Esophagus squamous epithelium (tissue), 5 donors: ENCODE measurements around the gene EEF1AKMT1. TPM values are rescaled to one million over a fixed set of nuclear protein-coding genes. Genes with fewer than 3 reads are reported as not detected.

Experiments
- DNase-seq: peaks from one replicate; lab custom pipeline; 2025; lab: John Stamatoyannopoulos, UW
- H3K27ac ChIP-seq, 4 donors: fragments of 200-600 bp; sonication (generic); one replicate each; pipeline ENCODE4 v1.5.1; 2016 to 2019; ENCODE audit warnings: mild to moderate bottlenecking in 1 of 4
- H3K27me3 ChIP-seq, 4 donors: fragments of 200-600 bp; sonication (generic); 1 replicate in 3 of 4; 2 replicates in 1 of 4; pipeline versions ENCODE4 v1.5.1 to v1.6.0; 2017 to 2021; ENCODE audit warnings: antibody characterized with exemption in 1 of 4
- H3K36me3 ChIP-seq, 3 donors: fragments of 200-600 bp; sonication (generic); one replicate each; pipeline ENCODE4 v1.5.1; 2016 to 2019
- H3K4me1 ChIP-seq, 3 donors: fragments of 200-600 bp; sonication (generic); one replicate each; pipeline ENCODE4 v1.5.1; 2017 to 2019
- H3K4me3 ChIP-seq, 4 donors: fragments of 200-600 bp; sonication (generic); 1 replicate in 3 of 4; 2 replicates in 1 of 4; pipeline ENCODE4 v1.5.1; 2016 to 2019; ENCODE audit warnings: mild to moderate bottlenecking in 2 of 4, moderate library complexity in 1 of 4
- H3K9me3 ChIP-seq, 3 donors: fragments of 200-600 bp; sonication (generic); one replicate each; pipeline ENCODE4 v1.5.1; 2016 to 2019
- POLR2A ChIP-seq, 4 donors: fragments of 450-650 bp; IDR thresholded peaks; one replicate each; pipeline ENCODE4 v1.6.1; 2017; ENCODE audit warnings: antibody characterized with exemption in 4 of 4, mild to moderate bottlenecking in 4 of 4, moderate library complexity in 3 of 4
- WGBS, 2 donors: methylation state at CpG; one replicate each; pipeline ENCODE4 v1.1.5; 2018; 5-methylcytosine and 5-hydroxymethylcytosine counted together
- intact Hi-C: fragments of 100-400 bp; cut with DNase I; formaldehyde crosslinking; loops from one replicate; pipeline ENCODE4 v1.15.0; 2022
- total RNA-seq, 4 donors: library from RNA; depleted of rRNA; stranded (reverse); fragments of >200 nt; gene quantifications; one replicate each; pipeline ENCODE4 v1.1.0, GENCODE V29; 2016
- TF ChIP-seq, protein P1 (sequence below), 6 experiments: fragments of 450-650 bp in 4 of 6; fragments of 200-600 bp in 2 of 6; sonication (generic) in 2 of 6; IDR thresholded peaks; one replicate each; pipeline ENCODE4 v1.5.1; 2016 to 2019; ENCODE audit warnings: antibody characterized with exemption in 6 of 6, mild to moderate bottlenecking in 4 of 6, moderate library complexity in 4 of 6
- donor health status: DM: yes; HTN: yes; CAD: no.

Gene EEF1AKMT1
- total RNA-seq, 4 donors from 2014 or later, result 2.2 to 8.4 (median 5.9) TPM

- WGBS, 2 donors, result 75 to 80% methylated on average over 10 of the region's 10 CpGs
- intact Hi-C loops, result no loop called here
- peak overlapping the region; percentile 41 to 72 (median 63) for H3K4me3 ChIP-seq
Observed at GRCh38 chr13:20772401-20773131, 1.2 kb downstream of the EEF1AKMT1 start.

DNA sequence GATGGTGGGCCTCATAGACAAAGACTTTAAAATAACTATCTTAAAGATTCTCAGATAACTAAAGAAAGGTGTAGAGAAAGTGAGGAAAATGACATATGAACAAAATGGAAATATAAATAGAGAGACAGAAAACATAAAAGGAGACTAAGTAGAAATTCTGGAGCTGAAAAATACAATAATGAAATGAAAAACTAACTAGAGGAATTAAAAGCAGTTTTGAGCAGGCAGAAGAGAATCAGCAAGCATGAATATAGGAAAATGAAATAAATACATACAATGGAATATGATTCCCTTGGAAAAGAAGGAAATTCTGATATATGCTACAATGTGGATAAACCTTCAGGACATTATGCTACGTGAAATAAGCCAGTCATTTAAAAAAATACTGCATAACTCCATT lies 3.9 kb downstream of the EEF1AKMT1 start:
- peaks cover 0 to 12% (median 10%) of the 10 kb centered on the region in 3 donors for H3K9me3 ChIP-seq
- H3K36me3 ChIP-seq, result peaks cover 0 to 20% (median 0%) of the 10 kb centered on the region in 3 donors
- TF ChIP-seq, protein P1, sequence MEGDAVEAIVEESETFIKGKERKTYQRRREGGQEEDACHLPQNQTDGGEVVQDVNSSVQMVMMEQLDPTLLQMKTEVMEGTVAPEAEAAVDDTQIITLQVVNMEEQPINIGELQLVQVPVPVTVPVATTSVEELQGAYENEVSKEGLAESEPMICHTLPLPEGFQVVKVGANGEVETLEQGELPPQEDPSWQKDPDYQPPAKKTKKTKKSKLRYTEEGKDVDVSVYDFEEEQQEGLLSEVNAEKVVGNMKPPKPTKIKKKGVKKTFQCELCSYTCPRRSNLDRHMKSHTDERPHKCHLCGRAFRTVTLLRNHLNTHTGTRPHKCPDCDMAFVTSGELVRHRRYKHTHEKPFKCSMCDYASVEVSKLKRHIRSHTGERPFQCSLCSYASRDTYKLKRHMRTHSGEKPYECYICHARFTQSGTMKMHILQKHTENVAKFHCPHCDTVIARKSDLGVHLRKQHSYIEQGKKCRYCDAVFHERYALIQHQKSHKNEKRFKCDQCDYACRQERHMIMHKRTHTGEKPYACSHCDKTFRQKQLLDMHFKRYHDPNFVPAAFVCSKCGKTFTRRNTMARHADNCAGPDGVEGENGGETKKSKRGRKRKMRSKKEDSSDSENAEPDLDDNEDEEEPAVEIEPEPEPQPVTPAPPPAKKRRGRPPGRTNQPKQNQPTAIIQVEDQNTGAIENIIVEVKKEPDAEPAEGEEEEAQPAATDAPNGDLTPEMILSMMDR (IDR thresholded peaks at IDR 0.05), result no peak
- 94 to 96% methylated on average over 1 of the region's 1 CpG for WGBS, 2 donors
- H3K4me1 ChIP-seq, result peaks cover 0 to 15% (median 4%) of the 10 kb centered on the region in 3 donors
- H3K4me3 ChIP-seq, result no peak overlapping the region
- intact Hi-C loops, result no loop called here
- H3K27me3 ChIP-seq, result no peaks in the 10 kb centered on the region
- no peak for DNase-seq
- no peak overlapping the region for H3K27ac ChIP-seq

More at GRCh38 chr13:20772401-20773131, 1.2 kb downstream of the EEF1AKMT1 start:
- TF ChIP-seq, protein P1 (IDR thresholded peaks at IDR 0.05), result no peak
- no peak for TF ChIP-seq POLR2A (IDR thresholded peaks at IDR 0.05)
- Histone ChIP-seq H3K9me3 (peaks cover 0 to 10% (median 7%) of the 10 kb centered on the region in 3 donors), H3K27me3 (no peaks in the 10 kb centered on the region), H3K36me3 (peaks cover 0 to 20% (median 0%) of the 10 kb centered on the region in 3 donors), H3K27ac (peak overlapping the region; percentile 89 to 95 (median 92)), H3K4me1 (peaks cover 0 to 15% (median 4%) of the 10 kb centered on the region in 3 donors)
- no peak for DNase-seq

DNA sequence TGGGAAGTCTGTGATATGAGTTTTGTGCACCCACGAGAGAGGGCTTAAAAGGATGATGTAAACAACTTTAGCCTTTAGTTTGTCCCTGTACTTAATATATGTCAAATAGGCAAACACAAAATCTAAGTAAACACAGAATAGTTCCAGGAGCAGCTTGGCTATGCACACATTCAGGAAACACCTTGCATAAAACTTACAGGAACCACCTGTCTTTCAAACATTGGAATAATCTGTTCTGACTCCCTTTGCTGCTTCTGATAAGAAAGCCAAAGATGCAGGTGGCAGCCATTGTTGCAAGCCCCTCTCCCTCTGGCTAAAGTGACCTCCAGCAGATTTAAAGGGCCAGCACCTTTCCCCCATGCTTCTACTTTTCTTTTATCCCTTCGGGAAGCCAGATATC lies 4.7 kb downstream of the EEF1AKMT1 start:
- H3K27ac ChIP-seq, result no peak overlapping the region
- TF ChIP-seq, protein P1 (IDR thresholded peaks at IDR 0.05), result no peak
- TF ChIP-seq POLR2A (IDR thresholded peaks at IDR 0.05), result no peak
- H3K27me3 ChIP-seq, result no peaks in the 10 kb centered on the region
- WGBS, 2 donors, result 33 to 63% methylated on average over 2 of the region's 2 CpGs
- peaks cover 0 to 12% (median 10%) of the 10 kb centered on the region in 3 donors for H3K9me3 ChIP-seq
- peaks cover 0 to 20% (median 0%) of the 10 kb centered on the region in 3 donors for H3K36me3 ChIP-seq
- no peak overlapping the region for H3K4me3 ChIP-seq
- H3K4me1 ChIP-seq, result peaks cover 0 to 12% (median 4%) of the 10 kb centered on the region in 3 donors
- no peak for DNase-seq
- intact Hi-C loops, result no loop called here

DNA sequence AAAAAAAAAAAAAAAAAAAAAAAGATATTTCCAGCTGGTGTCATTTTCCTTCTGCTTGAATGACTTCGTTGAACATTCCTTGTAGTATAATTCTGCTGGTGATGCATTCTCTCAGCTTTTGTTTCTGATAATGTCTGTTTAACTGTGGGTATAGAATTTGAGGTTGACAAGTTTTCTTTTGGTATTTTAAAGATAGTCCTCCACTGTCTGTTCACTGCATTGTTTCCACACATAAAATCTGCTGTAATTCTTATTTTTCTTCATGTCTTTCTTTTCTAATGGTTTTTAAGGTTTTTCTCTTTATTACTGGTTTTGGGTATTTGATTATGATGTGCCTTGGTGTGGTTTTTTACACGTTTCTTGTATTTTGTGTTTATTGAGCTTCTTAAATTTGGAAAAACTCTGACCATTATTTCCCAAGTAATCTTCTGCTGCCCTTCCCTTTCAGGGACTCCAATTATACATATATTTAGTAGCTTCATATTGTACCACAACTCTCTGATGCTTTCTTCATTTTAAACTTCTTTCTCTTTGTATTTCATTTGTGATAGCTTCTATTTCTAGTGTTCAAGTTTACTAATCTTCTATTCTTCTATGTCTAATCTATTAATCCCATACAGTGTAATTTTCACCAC lies 6.3 kb downstream of the EEF1AKMT1 start:
- intact Hi-C loops, result no loop called here
- peaks cover 0 to 3% (median 0%) of the 10 kb centered on the region in 3 donors for H3K4me1 ChIP-seq
- H3K4me3 ChIP-seq, result no peak overlapping the region
- H3K36me3 ChIP-seq, result peaks cover 0 to 20% (median 0%) of the 10 kb centered on the region in 3 donors
- no peak for DNase-seq
- TF ChIP-seq, protein P1 (IDR thresholded peaks at IDR 0.05), result no peak
- no peak for TF ChIP-seq POLR2A (IDR thresholded peaks at IDR 0.05)
- H3K27me3 ChIP-seq, result no peaks in the 10 kb centered on the region
- WGBS, 2 donors, result 94 to 97% methylated on average over 2 of the region's 2 CpGs
- no peak overlapping the region for H3K27ac ChIP-seq
- peaks cover 0 to 12% (median 10%) of the 10 kb centered on the region in 3 donors for H3K9me3 ChIP-seq

GRCh38 chr13:20760872-20761271 lies 12.9 kb downstream of the EEF1AKMT1 start:
- DNase-seq, result no peak
- H3K27ac ChIP-seq, result no peak overlapping the region
- peaks cover 0 to 7% (median 4%) of the 10 kb centered on the region in 3 donors for H3K9me3 ChIP-seq
- WGBS, 2 donors, result 82% methylated on average over 3 of the region's 3 CpGs
- H3K27me3 ChIP-seq, result no peaks in the 10 kb centered on the region
- no peak for TF ChIP-seq POLR2A (IDR thresholded peaks at IDR 0.05)
- TF ChIP-seq, protein P1 (IDR thresholded peaks at IDR 0.05), result no peak
- H3K4me1 ChIP-seq, result no peaks in the 10 kb centered on the region
- H3K4me3 ChIP-seq, result no peak overlapping the region
- peaks cover 0 to 11% (median 0%) of the 10 kb centered on the region in 3 donors for H3K36me3 ChIP-seq
- intact Hi-C loops, result no loop called here
